Activated CD8-positive, alpha-beta T cell treated with anti-CD3 and anti-CD28 coated beads for 36 hours (primary cell): ENCODE data around the gene CACNA1S. TPM values are rescaled to one million over a fixed set of nuclear protein-coding genes. Genes with fewer than 3 reads are reported as not detected.

Experiments used
- ATAC-seq: fragments of 200-7000 bp; cut with Tn5 transposase; one replicate; pipeline ENCODE4 v1.10.0; 2021; ENCODE audit warnings: mild to moderate bottlenecking, moderate library complexity
- CTCF ChIA-PET: fragments of 350-600 bp; sonication (Branson Sonifier 250); formaldehyde crosslinking; loops from one replicate; lab custom pipeline; 2021; ENCODE audit warnings: antibody characterized with exemption; lab: Charles Lee
- POLR2A ChIA-PET: fragments of 350-600 bp; sonication (Branson Sonifier 250); formaldehyde crosslinking; loops from one replicate; lab custom pipeline; 2021; ENCODE audit warnings: antibody characterized with exemption; lab: Charles Lee
- DNase-seq: peaks from one replicate; pipeline ENCODE4 v3.0.0-alpha.2; 2020
- H3K27ac Mint-ChIP-seq: one replicate; pipeline ENCODE4 v1.8.0; 2021; ENCODE audit warnings: mild to moderate bottlenecking, mixed read lengths
- H3K27me3 Mint-ChIP-seq: one replicate; pipeline ENCODE4 v1.8.0; 2021; ENCODE audit warnings: mixed read lengths
- H3K36me3 Mint-ChIP-seq: one replicate; pipeline ENCODE4 v1.8.0; 2021; ENCODE audit warnings: low read depth, mixed read lengths
- H3K4me1 Mint-ChIP-seq: one replicate; pipeline ENCODE4 v1.8.0; 2021; ENCODE audit warnings: low read depth, mixed read lengths
- H3K4me3 Mint-ChIP-seq: one replicate; pipeline ENCODE4 v1.8.0; 2021; ENCODE audit warnings: mild to moderate bottlenecking, moderate library complexity, mixed read lengths
- H3K9me3 Mint-ChIP-seq: one replicate; pipeline ENCODE4 v1.8.0; 2021; ENCODE audit warnings: mixed read lengths
- CTCF ChIP-seq: fragments of 200-600 bp; IDR thresholded peaks from one replicate; pipeline ENCODE4 v1.8.0; 2022; ENCODE audit warnings: antibody characterized with exemption, mild to moderate bottlenecking
- intact Hi-C: fragments of 100-400 bp; cut with micrococcal nuclease; formaldehyde crosslinking; loops from one replicate; pipeline ENCODE4 v1.10.0; 2022
- total RNA-seq, 2 experiments: library from RNA; stranded (reverse); gene quantifications; one replicate each; pipeline ENCODE4 v1.2.3, GENCODE V29; 2021

CACNA1S gene
- total RNA-seq, 2 experiments from 2014 or later, result not detected

GRCh38 chr1:201062511-201063091, 49.6 kb downstream of the CACNA1S start:
- no peaks in the 10 kb centered on the region for H3K27me3 Mint-ChIP-seq
- no peak overlapping the region for H3K27ac Mint-ChIP-seq
- no peak for DNase-seq
- H3K4me1 Mint-ChIP-seq, result peaks cover 3% of the 10 kb centered on the region
- no peak overlapping the region for H3K4me3 Mint-ChIP-seq
- no peaks in the 10 kb centered on the region for H3K36me3 Mint-ChIP-seq
- ChIA-PET POLR2A (no interaction called here), CTCF (no interaction called here)
- intact Hi-C loops, result no loop called here
- no peak for TF ChIP-seq CTCF
- H3K9me3 Mint-ChIP-seq, result no peaks in the 10 kb centered on the region
- ATAC-seq, result no peak

GRCh38 chr1:201061886-201062285, 50.3 kb downstream of the CACNA1S start:
- DNase-seq, result no peak
- Mint-ChIP-seq H3K36me3 (no peaks in the 10 kb centered on the region), H3K27ac (no peak overlapping the region), H3K4me3 (no peak overlapping the region), H3K4me1 (peaks cover 10% of the 10 kb centered on the region), H3K27me3 (no peaks in the 10 kb centered on the region), H3K9me3 (no peaks in the 10 kb centered on the region)
- ChIA-PET POLR2A (no interaction called here), CTCF (no interaction called here)
- no peak for ATAC-seq
- TF ChIP-seq CTCF, result no peak
- intact Hi-C loops, result no loop called here

- CTCF ChIA-PET, result no interaction called here
- Mint-ChIP-seq H3K4me1 (peaks cover 11% of the 10 kb centered on the region), H3K9me3 (no peaks in the 10 kb centered on the region), H3K36me3 (no peaks in the 10 kb centered on the region), H3K27ac (no peak overlapping the region), H3K27me3 (no peaks in the 10 kb centered on the region), H3K4me3 (no peak overlapping the region)
- POLR2A ChIA-PET, result no interaction called here
- TF ChIP-seq CTCF, result no peak
- intact Hi-C loops, result no loop called here
- ATAC-seq (no peak), DNase-seq (no peak)
These were observed 51.2 kb downstream of the CACNA1S start for GRCh38 chr1:201061049-201061448.

GRCh38 chr1:201060586-201060985, 51.6 kb downstream of the CACNA1S start:
- H3K36me3 Mint-ChIP-seq, result no peaks in the 10 kb centered on the region
- no peaks in the 10 kb centered on the region for H3K27me3 Mint-ChIP-seq
- no peak overlapping the region for H3K4me3 Mint-ChIP-seq
- intact Hi-C loops, result no loop called here
- CTCF ChIA-PET, result no interaction called here
- no peak for ATAC-seq
- DNase-seq, result no peak
- peaks cover 11% of the 10 kb centered on the region for H3K4me1 Mint-ChIP-seq
- TF ChIP-seq CTCF, result no peak
- H3K9me3 Mint-ChIP-seq, result no peaks in the 10 kb centered on the region
- POLR2A ChIA-PET, result no interaction called here
- no peak overlapping the region for H3K27ac Mint-ChIP-seq

GRCh38 chr1:201059871-201060555, 52.2 kb downstream of the CACNA1S start:
- no peak for DNase-seq
- POLR2A ChIA-PET, result no interaction called here
- TF ChIP-seq CTCF, result no peak
- H3K9me3 Mint-ChIP-seq, result no peaks in the 10 kb centered on the region
- ATAC-seq, result no peak
- H3K4me1 Mint-ChIP-seq, result peaks cover 11% of the 10 kb centered on the region
- H3K27ac Mint-ChIP-seq, result no peak overlapping the region
- no peak overlapping the region for H3K4me3 Mint-ChIP-seq
- intact Hi-C loops, result no loop called here
- H3K27me3 Mint-ChIP-seq, result no peaks in the 10 kb centered on the region
- no peaks in the 10 kb centered on the region for H3K36me3 Mint-ChIP-seq
- CTCF ChIA-PET, result interaction anchor here (1.0 to 1.4 kb wide), 2 partner anchors 17 to 88 kb away, joined by 3 to 7 read pairs; no protein-coding TSS in a partner anchor
